Thoracic aorta (tissue), 2 donors: ENCODE measurements around the gene NHS. TPM values are rescaled to one million over a fixed set of nuclear protein-coding genes. Genes with fewer than 3 reads are reported as not detected.

Source experiments
- ATAC-seq: fragments of 150-250 bp; one replicate; pipeline ENCODE4 v1.8.0; 2017; ENCODE audit warnings: low read depth; ENCODE audit not compliant: insufficient number of reproducible peaks, low FRiP score
- DNase-seq: peaks from one replicate; pipeline ENCODE4 v3.0.0-alpha.2; 2020; ENCODE audit warnings: low spot score
- H3K27ac ChIP-seq, 2 donors: fragments of 200-600 bp; sonication (generic); 1 replicate in 1 of 2; 2 replicates in 1 of 2; pipeline ENCODE4 v1.5.1; 2016; ENCODE audit warnings: mild to moderate bottlenecking in 2 of 2, moderate library complexity in 2 of 2
- H3K27me3 ChIP-seq: fragments of 200-600 bp; sonication (generic); replicated peaks from 2 replicates; pipeline ENCODE4 v1.6.0; 2016; ENCODE audit warnings: mild to moderate bottlenecking; ENCODE audit not compliant: insufficient read depth
- H3K36me3 ChIP-seq: fragments of 200-600 bp; sonication (generic); one replicate; pipeline ENCODE4 v1.5.1; 2016
- H3K4me1 ChIP-seq, 2 donors: fragments of 200-600 bp; sonication (generic); 1 replicate in 1 of 2; 2 replicates in 1 of 2; pipeline versions ENCODE4 v1.5.1 to v1.6.0; 2016; ENCODE audit warnings: low read depth in 2 of 2, mild to moderate bottlenecking in 1 of 2; ENCODE audit not compliant: control insufficient read depth in 1 of 2
- H3K4me3 ChIP-seq: fragments of 200-600 bp; sonication (generic); 2 replicates; pipeline ENCODE4 v1.5.1; 2016; ENCODE audit warnings: mild to moderate bottlenecking
- H3K9me3 ChIP-seq: fragments of 200-600 bp; sonication (generic); 2 replicates; pipeline ENCODE4 v1.5.1; 2016
- CTCF ChIP-seq: fragments of 200-600 bp; sonication (generic); IDR thresholded peaks from one replicate; pipeline ENCODE4 v1.5.1; 2019; ENCODE audit warnings: antibody characterized with exemption
- total RNA-seq, 2 donors: library from RNA; depleted of rRNA; stranded (reverse); fragments of >200 nt; gene quantifications; one replicate each; pipeline versions ENCODE4 v1.1.0 to v1.2.3, GENCODE V29; 2016

NHS gene
- total RNA-seq, 2 donors from 2014 or later: 23.3 to 29.6 TPM

GRCh38 chrX:17682259-17682658 lies 307.3 kb downstream of the NHS start:
- H3K27me3 ChIP-seq: no peaks in the 10 kb centered on the region

GRCh38 chrX:17685026-17685425 lies 310.0 kb downstream of the NHS start:
- Histone ChIP-seq H3K27ac (peak overlapping the region in 1 of 2 donors; percentile 45), H3K4me3 (no peak overlapping the region), H3K9me3 (no peaks in the 10 kb centered on the region), H3K36me3 (no peaks in the 10 kb centered on the region), H3K27me3 (no peaks in the 10 kb centered on the region), H3K4me1 (peaks cover 0 to 22% of the 10 kb centered on the region in 2 donors)
- TF ChIP-seq CTCF: no peak
- DNase-seq: no peak
- no peak for ATAC-seq

More at GRCh38 chrX:17682259-17682658, 307.3 kb downstream of the NHS start:
- Histone ChIP-seq H3K4me3 (no peak overlapping the region), H3K4me1 (peaks cover 0 to 13% of the 10 kb centered on the region in 2 donors), H3K36me3 (no peaks in the 10 kb centered on the region), H3K27ac (no peak overlapping the region), H3K9me3 (no peaks in the 10 kb centered on the region)
- DNase-seq (no peak), ATAC-seq (no peak)
- no peak for TF ChIP-seq CTCF

GRCh38 chrX:17687648-17688047 lies 312.6 kb downstream of the NHS start:
- ATAC-seq (no peak), DNase-seq (no peak)
- Histone ChIP-seq H3K4me1 (peaks cover 0 to 15% of the 10 kb centered on the region in 2 donors), H3K9me3 (no peaks in the 10 kb centered on the region), H3K36me3 (no peaks in the 10 kb centered on the region), H3K4me3 (no peak overlapping the region), H3K27ac (no peak overlapping the region), H3K27me3 (no peaks in the 10 kb centered on the region)
- no peak for TF ChIP-seq CTCF

- Histone ChIP-seq H3K27me3 (no peaks in the 10 kb centered on the region), H3K36me3 (no peaks in the 10 kb centered on the region), H3K4me1 (peaks cover 0 to 10% of the 10 kb centered on the region in 2 donors), H3K27ac (peak overlapping the region; percentile 28 to 33), H3K4me3 (no peak overlapping the region), H3K9me3 (no peaks in the 10 kb centered on the region)
- DNase-seq: peak; percentile 2
- peak; percentile 55 for ATAC-seq
- TF ChIP-seq CTCF: peak; percentile 53
These were observed 315.0 kb downstream of the NHS start for GRCh38 chrX:17689971-17690409.

- no peak for TF ChIP-seq CTCF
- no peak for DNase-seq
- no peak for ATAC-seq
- Histone ChIP-seq H3K4me3 (no peak overlapping the region), H3K4me1 (peaks cover 0 to 9% of the 10 kb centered on the region in 2 donors), H3K36me3 (no peaks in the 10 kb centered on the region), H3K9me3 (no peaks in the 10 kb centered on the region), H3K27me3 (no peaks in the 10 kb centered on the region), H3K27ac (no peak overlapping the region)
These were observed 317.8 kb downstream of the NHS start for GRCh38 chrX:17692709-17693346.
